Testis (tissue), 2 donors: Measurements from ENCODE around the gene SDR42E2.

Experiments used
- CTCF ChIP-seq, 3 experiments: fragments of 450-650 bp in 2 of 3; fragments of 200-600 bp in 1 of 3; sonication (generic) in 1 of 3; IDR thresholded peaks; one replicate each; pipeline ENCODE4 v1.5.1; 2016 to 2019; ENCODE audit warnings: antibody characterized with exemption in 3 of 3, mild to moderate bottlenecking in 2 of 3, moderate library complexity in 1 of 3
- POLR2A ChIP-seq: fragments of 450-650 bp; IDR thresholded peaks from one replicate; pipeline ENCODE4 v1.6.1; 2017; ENCODE audit warnings: antibody characterized with exemption, mild to moderate bottlenecking, moderate library complexity

- no peak for TF ChIP-seq CTCF (IDR thresholded peaks at IDR 0.05)
- TF ChIP-seq POLR2A = no peak
Observed at GRCh38 chr16:22116095-22116700, 46.1 kb upstream of the SDR42E2 start.
